NCI-H2029 treated with DMSO at 0.1 percent for 48 hours (cell line): ENCODE data around the gene VPS13C.
A peak's percentile ranks its signal among the peaks of the same experiment; 100 is the strongest.
"Not testable (repeated sequence)": the region's sequence is repeated elsewhere in the genome, so short reads cannot be mapped to it uniquely, and the experiment has no call there.

Source experiments
- DNase-seq: peaks from one replicate; lab custom pipeline; 2025; lab: John Stamatoyannopoulos, UW

The VPS13C gene

DNA sequence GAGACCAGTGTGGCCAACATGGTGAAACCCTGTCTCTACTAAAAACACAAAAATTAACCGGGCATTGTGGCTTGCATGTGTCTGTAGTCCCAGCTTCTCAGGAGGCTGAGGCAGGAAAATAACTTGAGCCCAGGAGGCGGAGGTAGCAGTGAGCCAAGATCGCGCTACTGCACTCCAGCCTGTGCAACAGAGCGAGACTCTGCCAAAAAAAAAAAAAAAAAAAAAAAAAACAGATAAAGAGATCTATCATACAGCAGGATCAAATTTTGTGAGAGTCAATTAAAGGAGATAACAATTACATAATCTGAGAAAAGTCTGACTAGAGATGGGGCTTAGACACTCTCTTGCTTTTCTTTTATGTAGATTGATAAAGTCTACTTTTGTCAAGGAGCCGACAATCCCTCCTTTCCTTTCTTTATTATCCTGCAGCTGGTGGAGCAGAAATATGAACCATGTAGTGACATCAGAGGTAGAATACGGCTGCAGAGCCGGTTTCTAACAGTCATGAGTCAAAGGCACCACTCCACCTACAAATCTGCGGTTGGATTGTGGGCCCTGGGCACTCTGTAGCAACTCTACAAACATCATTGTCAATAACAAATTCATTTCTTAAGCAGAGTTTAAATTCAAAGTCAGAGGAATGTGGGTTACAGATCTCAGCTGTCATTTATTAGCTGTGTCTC, 15.5 kb upstream of the VPS13C start:
- DNase-seq: peak; percentile 58

DNA sequence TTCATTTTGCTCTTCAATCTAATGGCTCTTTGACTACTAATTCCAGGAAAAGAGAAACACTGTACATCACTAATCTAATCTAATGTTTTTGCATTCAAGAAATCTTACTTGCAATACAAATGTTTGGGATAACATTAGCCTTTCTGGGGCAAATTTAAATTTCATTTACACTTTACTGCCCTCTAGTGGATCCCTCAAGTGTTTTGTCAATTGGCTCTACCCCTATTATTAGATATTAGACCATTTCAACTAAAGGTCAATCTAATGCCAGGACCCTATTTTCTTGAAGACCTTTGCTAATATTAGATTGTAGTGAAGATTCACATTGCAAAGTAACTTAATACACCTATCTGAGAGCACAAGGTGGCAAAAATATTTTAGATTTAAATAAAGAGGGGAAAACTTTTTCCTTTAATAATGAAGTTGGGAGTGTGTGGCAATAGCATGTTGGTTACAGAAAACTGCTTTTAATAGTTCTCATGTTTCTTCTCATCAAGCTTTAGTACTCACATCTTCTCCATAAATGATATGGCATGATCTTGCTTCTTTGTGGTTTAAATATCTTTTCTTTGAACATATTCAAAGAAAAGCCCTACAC, 11.6 kb upstream of the VPS13C start:
- peak; percentile 34 for DNase-seq

DNA sequence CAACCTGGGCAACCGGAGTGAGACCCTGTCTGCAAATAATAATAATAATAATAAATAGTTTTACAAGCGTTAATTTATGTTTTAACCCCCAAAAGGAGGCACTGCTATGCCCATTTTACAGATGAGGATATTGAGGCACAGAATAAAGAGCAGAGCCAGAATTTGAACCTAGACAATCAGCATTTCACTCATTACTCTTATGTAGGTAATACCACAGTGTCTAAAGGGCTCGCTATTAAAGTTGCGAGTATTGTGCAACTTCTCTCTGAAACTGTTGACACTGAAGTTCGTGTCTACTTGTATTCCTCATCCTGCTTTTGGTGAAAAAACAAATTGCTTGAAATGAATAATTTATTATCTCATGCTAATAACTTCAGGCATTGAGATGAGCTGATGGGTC, 9.3 kb upstream of the VPS13C start:
- DNase-seq: no peak

DNA sequence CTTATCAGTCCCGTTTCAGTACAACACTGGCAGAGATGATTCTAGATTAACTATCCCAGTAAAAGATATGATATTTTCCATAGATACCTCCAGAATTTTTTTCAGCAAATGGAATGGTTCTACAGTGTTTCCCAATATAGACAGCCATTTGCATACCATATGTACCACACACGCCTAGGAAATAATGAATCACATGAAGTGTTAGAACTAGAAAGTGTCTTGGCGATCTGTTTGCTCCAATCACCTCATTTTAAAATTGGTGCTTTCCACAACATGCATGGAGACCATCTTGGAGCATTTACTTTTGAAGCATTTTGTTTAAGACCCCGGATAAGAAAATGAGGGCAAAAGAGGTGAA, 8.5 kb upstream of the VPS13C start:
- no peak for DNase-seq

DNA sequence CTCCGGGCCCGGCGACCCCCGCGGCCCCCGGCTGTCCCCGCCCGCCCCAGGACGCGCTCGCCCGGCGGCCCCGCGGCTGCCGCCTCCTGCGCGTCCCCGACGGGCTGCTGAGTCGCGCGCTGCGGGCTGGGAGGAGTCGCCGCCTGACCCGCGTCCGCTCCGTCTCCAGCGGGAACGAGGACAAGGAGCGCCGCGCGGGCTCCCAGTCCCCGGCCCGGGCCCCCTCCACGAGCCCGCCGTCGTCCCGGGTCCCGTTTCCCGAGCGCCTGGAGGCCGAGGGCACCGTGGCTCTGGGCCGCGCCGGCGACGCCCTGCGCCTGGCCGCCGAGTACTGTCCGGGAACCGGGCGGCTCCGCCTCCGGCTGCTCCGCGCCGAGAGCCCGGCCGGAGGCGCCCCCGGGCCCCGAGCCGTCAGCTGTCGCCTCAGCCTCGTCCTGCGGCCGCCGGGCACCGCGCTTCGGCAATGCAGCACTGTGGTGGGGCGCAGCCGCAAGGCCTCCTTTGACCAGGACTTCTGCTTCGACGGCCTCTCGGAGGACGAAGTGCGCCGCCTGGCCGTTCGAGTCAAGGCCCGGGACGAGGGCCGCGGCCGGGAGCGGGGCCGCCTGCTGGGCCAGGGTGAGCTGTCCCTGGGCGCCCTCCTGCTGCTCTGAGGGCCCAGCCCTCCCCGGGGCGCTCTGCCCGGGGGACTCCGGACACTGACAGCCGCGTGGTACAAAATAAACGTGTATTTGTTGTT, 8.0 kb upstream of the VPS13C start:
- no peak for DNase-seq

DNA sequence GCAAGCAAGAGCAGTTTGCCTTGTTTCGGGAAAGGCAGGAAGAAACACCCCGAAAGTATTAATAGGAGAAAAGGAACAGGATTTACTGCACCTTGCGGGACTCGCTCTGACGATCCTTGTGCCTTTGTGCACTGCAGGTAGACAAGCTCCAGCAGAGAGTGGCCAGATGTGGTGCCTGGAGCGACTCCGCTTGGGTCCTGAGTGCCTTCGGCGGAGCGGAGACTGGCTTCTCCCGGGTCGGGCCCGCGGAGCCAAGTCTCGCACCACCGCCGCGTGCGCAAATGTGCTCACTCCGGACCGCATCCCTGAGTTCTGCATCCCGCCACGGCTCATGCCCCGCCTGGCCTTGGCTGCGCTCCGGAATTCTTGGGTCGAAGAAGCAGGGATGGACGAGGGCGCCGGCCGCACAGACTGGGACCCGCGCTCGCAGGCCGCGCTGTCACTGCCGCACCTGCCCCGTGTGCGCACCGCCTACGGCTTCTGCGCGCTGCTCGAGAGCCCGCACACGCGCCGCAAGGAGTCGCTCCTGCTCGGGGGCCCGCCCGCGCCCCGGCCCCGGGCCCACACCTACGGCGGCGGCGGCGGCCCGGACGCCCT, 7.3 kb upstream of the VPS13C start:
- no peak for DNase-seq

DNA sequence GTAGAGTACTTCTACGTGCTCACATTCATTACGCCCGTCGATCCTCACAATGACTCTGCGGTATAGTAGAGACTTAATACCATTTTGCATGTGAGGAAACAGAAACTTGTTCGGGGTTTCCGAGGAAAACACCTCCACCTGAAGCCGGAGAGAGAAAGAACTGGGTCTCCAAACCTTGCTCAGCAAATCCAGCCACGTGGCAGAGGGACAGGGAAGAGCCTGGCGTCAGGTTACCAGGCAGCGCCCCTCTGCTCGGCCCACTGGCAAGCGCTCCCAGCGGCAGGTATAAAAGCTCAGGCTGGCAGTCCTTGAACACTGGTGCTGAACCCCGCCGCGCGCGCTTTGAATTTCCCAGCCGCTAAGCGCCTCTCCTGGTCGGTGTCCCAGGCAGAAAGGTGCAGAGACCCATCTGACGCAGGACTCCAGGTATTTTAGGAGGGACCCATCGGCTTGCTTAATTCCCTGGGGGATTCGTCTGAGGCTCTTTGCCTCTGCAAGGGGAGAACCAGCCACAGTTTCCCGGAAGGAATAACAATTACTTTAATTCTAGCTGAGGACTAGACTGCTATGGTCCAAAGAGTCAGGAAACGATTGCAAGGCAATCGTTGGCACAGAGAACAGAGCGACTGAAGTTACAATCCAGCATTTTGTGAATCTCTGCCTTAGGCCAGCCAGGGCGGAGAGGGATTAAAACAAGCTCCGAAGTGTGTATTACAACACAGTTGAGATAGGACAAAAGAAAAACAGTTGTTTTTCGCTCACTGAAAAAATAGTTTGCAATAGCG, 6.6 kb upstream of the VPS13C start, which contains the start of gene C2CD4A:
Gene C2CD4A (plus strand): TSS at position 315 of the 785 bp plus-strand sequence. CDS start 637 bp downstream, outside the sequence.
- peak; percentile 50 for DNase-seq

DNA sequence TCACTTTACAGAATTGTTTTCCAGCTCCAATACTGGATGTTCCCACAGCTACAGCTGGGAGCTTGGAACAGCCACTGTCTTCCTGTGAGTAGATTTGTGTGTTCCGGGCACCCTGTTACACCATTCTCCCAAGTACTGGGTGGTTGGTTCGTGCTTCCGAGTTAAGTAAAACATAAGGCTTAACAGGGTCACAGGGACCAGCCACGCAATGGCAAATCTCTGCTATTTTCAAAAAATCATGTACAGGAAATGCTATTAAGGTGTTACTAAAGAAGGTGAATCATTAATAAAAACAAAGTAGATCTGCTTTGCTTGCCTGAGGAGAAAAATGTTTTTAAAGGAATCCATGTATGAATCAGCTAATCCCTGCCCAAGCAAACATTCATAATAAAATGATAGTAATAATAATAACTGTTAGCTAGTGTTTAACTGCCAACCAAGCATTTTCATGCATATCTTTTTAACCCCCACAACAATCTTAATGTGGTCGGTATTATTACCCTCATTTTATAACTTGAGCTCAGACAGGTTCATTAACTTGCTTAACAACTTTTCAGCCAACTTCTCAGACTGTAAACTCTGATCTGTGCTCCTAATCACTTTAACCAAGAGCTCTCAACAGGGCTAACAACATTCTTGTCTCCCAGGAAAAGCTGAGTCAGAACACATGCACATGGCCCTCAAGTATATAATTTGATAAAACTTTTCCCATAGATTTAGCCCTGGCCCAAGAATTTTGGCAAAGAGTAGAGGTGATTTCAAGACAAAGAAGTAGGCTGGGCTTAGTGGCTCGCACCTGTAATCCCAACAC, 3.8 kb upstream of the VPS13C start:
- no peak for DNase-seq

DNA sequence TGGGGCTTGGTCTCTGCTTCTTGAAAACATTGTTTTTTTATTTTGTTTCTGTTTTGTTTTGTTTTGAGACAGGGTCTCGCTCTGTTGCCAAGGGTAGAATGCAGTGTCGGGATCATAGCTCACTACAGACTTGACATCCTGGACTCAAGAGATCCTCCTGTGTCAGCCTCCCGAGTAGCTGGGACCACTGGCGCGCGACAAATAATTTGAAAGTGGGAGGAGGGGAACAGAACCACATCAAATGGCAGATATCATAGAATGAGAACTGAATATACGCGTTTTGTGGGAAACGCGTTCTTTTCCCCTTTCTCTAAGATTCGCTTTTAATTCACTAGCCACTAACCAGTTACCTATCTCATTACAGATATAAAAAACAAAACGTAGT, 641 bp upstream of the VPS13C start:
- DNase-seq: no peak

DNA sequence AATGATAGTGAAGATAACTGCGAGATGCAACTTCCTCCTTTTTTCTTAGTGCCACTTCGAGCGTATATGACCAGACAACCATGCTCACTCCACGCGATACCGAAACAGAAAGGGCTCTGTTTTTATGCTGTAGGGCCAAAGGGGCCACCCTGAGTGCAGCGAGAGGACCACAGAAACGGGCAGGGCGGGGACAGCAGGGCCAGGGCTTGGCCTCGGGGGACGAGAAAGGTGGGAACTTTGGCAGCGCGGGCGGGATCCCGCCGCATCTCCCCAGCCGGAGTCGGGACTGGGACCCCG, 483 bp downstream of the VPS13C start:
- no peak for DNase-seq

DNA sequence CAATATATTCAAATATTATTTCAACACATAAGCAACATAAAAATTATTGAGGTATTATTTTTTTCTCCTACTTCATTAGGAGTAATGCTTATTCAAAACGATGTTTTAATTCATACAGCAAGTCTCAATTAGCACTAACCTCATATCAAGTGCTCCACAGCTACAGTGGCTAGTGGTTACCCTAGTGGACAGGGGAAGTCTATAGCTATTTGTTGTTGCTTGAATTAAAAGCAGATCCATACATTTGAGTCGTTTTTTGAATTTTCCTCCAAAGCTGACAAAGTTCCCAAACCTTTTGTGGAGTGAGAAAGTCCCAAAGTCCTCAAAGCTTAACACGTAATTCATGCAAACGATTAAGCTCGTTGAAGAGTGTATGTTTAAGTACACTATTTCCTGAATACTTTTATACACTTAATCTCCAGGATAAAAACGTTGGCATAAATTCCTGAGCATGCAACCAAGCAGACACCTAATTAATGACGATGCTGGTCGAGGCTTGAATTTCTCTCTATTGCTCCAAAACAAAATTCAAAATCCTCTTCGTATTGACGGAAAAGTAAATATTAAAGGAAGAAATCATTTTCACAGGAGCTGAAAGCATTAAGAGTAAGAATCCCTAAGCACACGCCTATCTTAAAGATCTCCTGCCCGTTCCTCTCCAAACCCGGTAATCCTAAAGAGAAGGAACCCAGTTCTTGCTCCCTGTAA, 985 bp downstream of the VPS13C start:
- no peak for DNase-seq

DNA sequence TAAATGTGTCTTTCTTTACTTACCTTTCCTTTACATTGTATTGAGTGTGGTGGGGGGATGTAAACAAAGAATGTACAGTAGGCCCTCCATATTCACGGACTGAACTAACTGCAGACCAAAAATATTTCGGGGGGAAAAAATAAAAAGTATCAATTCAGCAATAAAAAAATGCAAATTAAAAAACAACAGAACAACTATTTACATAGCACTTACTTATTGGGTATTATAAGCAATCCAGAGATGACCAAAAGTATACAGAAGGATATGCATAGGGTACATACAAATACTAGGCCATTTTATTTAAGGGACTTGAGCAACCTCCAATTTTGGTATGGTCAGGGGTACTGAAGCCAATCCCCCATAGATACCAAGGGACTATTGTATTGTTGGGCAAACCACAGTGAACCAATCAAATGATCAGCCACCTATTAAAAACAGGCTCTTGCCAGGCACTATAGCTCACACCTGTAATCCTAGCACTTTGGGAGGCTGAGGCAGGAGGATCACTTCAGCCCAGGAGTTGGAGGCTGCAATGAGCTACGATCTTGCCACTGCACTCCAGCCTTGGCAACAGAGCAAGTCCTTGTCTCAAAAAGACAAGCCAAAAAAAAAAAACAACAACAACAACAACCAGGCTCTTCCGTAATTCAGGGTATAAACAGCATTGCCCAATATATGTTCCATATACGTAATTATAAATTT, 1.8 kb downstream of the VPS13C start:
- no peak for DNase-seq

DNA sequence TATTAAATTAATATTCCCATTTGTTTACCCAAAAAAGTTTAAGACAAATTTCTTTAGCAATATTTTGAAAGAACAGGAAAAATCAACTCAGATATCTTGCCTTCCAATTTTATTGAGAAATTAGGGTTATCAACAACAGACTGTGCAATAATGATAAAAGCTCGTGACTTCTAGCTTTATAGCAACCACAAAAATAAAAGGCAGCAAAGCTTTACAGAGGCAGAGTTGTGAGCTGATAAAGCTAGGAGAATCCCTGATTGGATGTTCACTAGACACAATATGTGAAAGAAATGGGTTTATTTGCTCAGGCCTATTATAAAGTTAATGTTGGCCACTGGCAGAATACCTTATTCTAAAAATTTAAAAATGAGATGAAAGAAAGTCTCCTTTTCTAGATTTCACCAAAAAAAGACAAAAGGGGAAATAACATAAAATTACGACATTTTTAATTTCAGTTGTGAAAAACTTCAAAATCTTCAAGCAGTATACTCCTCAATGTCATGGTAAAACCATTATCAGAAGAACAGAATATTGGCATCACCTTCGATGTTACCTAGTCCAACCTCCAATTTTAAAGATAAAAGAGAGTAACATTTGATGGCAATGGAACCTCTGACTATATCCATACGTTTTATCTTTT, 2.8 kb downstream of the VPS13C start:
- DNase-seq: no peak

DNA sequence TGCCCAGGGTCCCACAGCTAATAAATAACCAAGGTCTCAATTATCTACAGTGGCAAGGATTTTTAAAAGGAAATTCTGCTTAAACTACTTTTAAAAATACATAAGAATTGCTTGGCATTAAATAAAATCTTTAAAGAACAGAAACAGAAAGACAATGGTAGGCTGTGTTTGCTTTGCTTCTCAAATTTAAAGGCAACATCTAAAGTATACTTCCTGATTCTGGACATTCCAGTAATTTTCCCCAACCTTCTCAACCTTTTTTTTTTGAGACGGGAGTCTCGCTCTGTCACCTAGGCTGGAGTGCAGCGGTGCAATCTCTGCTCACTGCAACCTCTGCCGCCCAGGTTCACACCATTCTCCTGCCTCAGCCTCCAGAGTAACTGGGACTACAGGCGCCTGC, 5.3 kb downstream of the VPS13C start:
- DNase-seq: no peak

DNA sequence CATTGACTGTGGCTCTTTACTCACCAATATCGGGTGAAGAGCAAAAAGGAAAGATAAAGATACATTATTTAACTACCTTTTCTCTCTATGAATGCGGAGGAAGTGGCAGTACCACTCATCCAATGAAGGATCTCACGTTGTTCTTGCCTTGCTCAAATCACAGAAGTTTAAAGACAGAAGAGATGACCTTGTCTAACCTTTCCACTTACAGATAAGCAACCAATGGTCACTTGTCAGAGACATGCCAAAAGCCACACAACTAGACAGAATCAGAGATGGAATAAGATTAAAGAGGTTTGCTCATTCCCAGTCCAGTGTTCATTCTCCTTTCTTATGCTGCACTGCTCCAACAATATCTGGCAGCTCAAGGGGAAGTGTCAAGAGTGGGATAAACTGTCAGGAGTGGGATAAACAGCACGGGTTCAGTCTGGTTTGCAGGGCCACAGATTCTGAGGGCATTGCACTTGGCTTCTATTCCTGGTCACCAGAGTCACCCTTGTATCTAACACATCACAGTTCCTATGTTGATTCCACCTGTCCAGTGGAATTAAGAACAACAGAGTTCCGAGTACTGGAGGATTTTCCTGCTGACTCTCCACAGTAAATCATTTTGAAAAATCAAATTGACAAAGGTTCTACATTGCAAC, 6.7 kb downstream of the VPS13C start:
- no peak for DNase-seq

DNA sequence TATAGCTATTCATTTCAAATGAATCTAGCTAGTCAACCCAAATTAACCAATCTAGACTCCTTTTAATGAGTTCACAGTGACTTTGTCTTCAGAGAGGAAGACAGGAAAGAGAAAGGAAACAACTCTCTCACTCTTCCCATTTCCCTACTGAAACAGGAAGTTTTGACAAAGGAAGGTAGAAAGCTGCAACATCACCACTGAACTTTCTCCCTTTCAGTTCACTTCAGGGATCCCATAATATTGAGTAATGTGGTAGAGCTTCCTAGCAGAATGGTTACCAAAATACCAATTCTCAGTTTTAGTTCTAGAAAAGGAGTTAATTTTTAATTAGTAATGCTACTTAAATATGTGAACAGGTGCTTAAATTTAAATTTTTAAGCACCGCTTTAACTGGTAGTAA, 7.5 kb downstream of the VPS13C start:
- DNase-seq: no peak

DNA sequence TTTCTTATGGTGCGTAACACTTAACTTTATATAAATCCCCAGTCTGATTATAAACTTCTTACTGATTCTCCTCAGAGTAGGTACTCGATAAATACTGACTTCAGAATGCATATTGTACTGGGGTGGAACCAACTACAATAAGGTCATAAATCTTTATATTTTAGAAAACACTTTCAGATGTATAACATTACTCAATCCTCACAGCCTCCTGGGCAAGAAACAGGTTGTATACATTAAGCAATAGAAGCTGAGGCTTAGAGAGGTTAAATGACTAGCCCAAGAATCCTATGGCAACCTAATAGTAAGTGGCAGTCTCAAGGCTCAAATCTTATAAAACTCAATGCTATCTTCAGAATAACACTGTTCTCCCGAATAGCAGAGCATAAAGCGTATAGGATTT, 9.1 kb downstream of the VPS13C start:
- DNase-seq: no peak

DNA sequence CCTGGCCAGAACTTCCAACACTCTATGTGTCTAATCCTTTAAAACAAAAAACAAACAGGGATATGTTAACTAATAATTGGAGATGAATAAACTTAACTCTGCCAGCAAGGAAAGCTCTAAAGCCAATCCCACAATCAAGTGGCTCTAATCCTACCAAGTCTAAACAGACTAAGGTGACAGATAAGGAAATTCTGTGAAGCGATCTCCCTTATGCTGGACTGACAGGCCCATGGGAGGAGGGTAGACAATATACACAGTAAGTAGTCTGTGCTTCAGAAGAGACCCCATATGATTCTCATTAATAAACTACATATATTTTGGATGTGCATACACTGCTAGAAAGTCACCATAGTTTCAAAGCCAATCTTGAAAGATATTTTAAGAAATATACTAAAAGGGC, 10.1 kb downstream of the VPS13C start:
- no peak for DNase-seq

DNA sequence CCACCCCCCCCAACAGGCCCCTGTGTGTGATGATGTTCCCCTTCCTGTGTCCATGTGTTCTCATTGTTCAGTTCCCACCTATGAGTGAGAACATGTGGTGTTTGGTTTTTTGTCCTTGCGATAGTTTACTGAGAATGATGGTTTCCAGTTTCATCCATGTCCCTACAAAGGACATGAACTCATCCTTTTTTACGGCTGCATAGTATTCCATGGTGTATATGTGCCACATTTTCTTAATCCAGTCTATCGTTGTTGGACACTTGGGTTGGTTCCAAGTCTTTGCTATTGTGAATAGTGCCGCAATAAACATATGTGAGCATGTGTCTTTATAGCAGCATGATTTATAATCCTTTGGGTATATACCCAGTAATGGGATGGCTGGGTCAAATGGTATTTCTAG, 12.0 kb downstream of the VPS13C start:
- not testable (repeated sequence) for DNase-seq
